ENCODE measurements around the gene EXOC3L4. TPM values are rescaled to one million over a fixed set of nuclear protein-coding genes. Genes with fewer than 3 reads are reported as not detected.
A peak's percentile ranks its signal among the peaks of the same experiment; 100 is the strongest.

The EXOC3L4 gene
- total and polyA plus RNA-seq, 2 donors (not counting 3 experiments of a cell fraction or from before 2014, with no cell fraction given): not detected

GRCh38 chr14:103139132-103140025 is 44.9 kb downstream of the EXOC3L4 start:
- BruUV-seq (replicated peaks): no TSS peak
- H3K79me2 ChIP-seq (ENCODE audit: control insufficient read depth, insufficient read depth, low read length): no peaks in the 10 kb centered on the region
- peaks cover 24 to 38% of the 10 kb centered on the region in 2 experiments for H3K27me3 ChIP-seq (ENCODE audit: control insufficient read depth in 2 of 2, insufficient read depth in 2 of 2, low read length in 2 of 2)
- H3K9me1 ChIP-seq (replicated peaks; ENCODE audit: control insufficient read depth, extremely low read depth, insufficient read depth, low read length): no peaks in the 10 kb centered on the region
- no peaks in the 10 kb centered on the region for H4K20me1 ChIP-seq (replicated peaks; ENCODE audit: control insufficient read depth, extremely low read depth, insufficient read depth, low read length)
- H3K4me2 ChIP-seq (ENCODE audit: insufficient read depth, low read length): no peak overlapping the region
- POLR2A ChIA-PET: no interaction called here
- no peak overlapping the region for H3K4me3 ChIP-seq (replicated peaks in 1 of 3; ENCODE audit: insufficient read depth in 1 of 3, low read depth in 1 of 3, low read length in 3 of 3)
- H3K4me1 ChIP-seq (ENCODE audit: control insufficient read depth, extremely low read depth, insufficient read depth, low read length): no peaks in the 10 kb centered on the region
- no peak for FAIRE-seq
- CTCF ChIA-PET: interaction anchor here (1.0 to 13.7 kb wide), 3 partner anchors 10 to 40 kb away, joined by 3 to 219 read pairs (median 3); no protein-coding TSS in a partner anchor
- dilution Hi-C loops (cut with MboI; ENCODE audit: extremely low pct_ligation_motif_present, low sequenced_read_pairs) (no loop called here), intact Hi-C loops (cut with micrococcal nuclease) (loop anchor here (5.0 kb wide), 1 partner anchor 43 kb away; no protein-coding TSS in a partner anchor)
- H3K9ac ChIP-seq (replicated peaks; ENCODE audit: extremely low read depth, insufficient read depth, low read length): no peak overlapping the region
- H2AFZ ChIP-seq (ENCODE audit: low read depth, low read length): no peak overlapping the region
- H3K9me3 ChIP-seq (replicated peaks; ENCODE audit: control insufficient read depth, insufficient read depth, low read length): no peaks in the 10 kb centered on the region
- no peak for DNase-seq (ENCODE audit: low read depth, low spot score)
- TF ChIP-seq, protein P1, sequence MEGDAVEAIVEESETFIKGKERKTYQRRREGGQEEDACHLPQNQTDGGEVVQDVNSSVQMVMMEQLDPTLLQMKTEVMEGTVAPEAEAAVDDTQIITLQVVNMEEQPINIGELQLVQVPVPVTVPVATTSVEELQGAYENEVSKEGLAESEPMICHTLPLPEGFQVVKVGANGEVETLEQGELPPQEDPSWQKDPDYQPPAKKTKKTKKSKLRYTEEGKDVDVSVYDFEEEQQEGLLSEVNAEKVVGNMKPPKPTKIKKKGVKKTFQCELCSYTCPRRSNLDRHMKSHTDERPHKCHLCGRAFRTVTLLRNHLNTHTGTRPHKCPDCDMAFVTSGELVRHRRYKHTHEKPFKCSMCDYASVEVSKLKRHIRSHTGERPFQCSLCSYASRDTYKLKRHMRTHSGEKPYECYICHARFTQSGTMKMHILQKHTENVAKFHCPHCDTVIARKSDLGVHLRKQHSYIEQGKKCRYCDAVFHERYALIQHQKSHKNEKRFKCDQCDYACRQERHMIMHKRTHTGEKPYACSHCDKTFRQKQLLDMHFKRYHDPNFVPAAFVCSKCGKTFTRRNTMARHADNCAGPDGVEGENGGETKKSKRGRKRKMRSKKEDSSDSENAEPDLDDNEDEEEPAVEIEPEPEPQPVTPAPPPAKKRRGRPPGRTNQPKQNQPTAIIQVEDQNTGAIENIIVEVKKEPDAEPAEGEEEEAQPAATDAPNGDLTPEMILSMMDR (IDR thresholded peaks at IDR 0.05; ENCODE audit: extremely low read depth in 1 of 2, insufficient read depth in 1 of 2, low read depth in 1 of 2, low read length in 2 of 2): no peak
- peak; percentile 52 for TF ChIP-seq EZH2 (IDR thresholded peaks at IDR 0.05; ENCODE audit: borderline replicate concordance, low read depth, low read length, severe bottlenecking)
- no peak overlapping the region for H3K27ac ChIP-seq (ENCODE audit: insufficient read depth, low read depth, low read length)
- peaks cover 0 to 6% of the 10 kb centered on the region in 2 experiments for H3K36me3 ChIP-seq (ENCODE audit: control insufficient read depth in 2 of 2, extremely low read depth in 1 of 2, insufficient read depth in 2 of 2, low read length in 2 of 2)
